GM12878 (cell line): ENCODE data around the gene LRTM2. TPM values are rescaled to one million over a fixed set of nuclear protein-coding genes. Genes with fewer than 3 reads are reported as not detected.

ENCODE experiments used
- ATAC-seq: fragments of 200-7000 bp; cut with Tn5 transposase; 3 replicates; pipeline ENCODE4 v1.9.1; 2020; ENCODE audit warnings: mild to moderate bottlenecking, moderate library complexity
- BruUV-seq: library from RNA; stranded (reverse); fragments of 400-500 nt; replicated peaks from 2 replicates; lab custom pipeline; 2021; lab: Mats Ljungman, UMichigan
- CTCF ChIA-PET: fragments of 300-600 bp; sonication (Branson Sonifier 250); formaldehyde crosslinking; extraction: SDS; loops from one replicate; lab custom pipeline; 2021; ENCODE audit warnings: inconsistent platforms; lab: Yijun Ruan, JAX
- POLR2A ChIA-PET: fragments of 350-600 bp; formaldehyde crosslinking; extraction: SDS; loops from one replicate; lab custom pipeline; 2021; ENCODE audit warnings: inconsistent platforms; lab: Charles Lee
- RAD21 ChIA-PET: fragments of 300-600 bp; sonication (Branson Sonifier 250); formaldehyde crosslinking; loops from one replicate; lab custom pipeline; 2023; ENCODE audit warnings: antibody characterized with exemption; ENCODE audit not compliant: unreplicated experiment; lab: Charles Lee
- SMC1A ChIA-PET: fragments of 300-600 bp; sonication (Branson Sonifier 250); formaldehyde crosslinking; loops from one replicate; lab custom pipeline; 2023; ENCODE audit not compliant: unreplicated experiment, uncharacterized antibody; lab: Charles Lee
- DNase-seq: peaks from one replicate; pipeline ENCODE4 v3.0.0-alpha.2; 2011; ENCODE audit warnings: low read depth, low spot score
- FAIRE-seq: peaks from 3 replicates; lab custom pipeline; 2011; peaks lifted over from hg19 to GRCh38; lab: Jason Lieb, UNC
- H2AFZ ChIP-seq: 2 replicates; pipeline ENCODE4 v1.6.0; 2011; ENCODE audit warnings: low read depth, low read length, control low read depth; ENCODE audit not compliant: control insufficient read depth
- H3K27ac ChIP-seq: 2 replicates; pipeline ENCODE4 v1.5.1; 2011; ENCODE audit warnings: control low read depth; ENCODE audit not compliant: control insufficient read depth, insufficient read depth
- H3K27me3 ChIP-seq, 2 experiments: replicated peaks in 1 of 2; 2 replicates each; pipeline versions ENCODE4 v1.6.0 to v1.6.1; 2011; ENCODE audit warnings: low read length in 1 of 2; ENCODE audit not compliant: control insufficient read depth in 2 of 2, insufficient read depth in 2 of 2
- H3K36me3 ChIP-seq, 2 experiments: 2 replicates each; pipeline ENCODE4 v1.5.1; 2011; ENCODE audit warnings: low read length in 1 of 2; ENCODE audit not compliant: control insufficient read depth in 2 of 2, insufficient read depth in 2 of 2
- H3K4me1 ChIP-seq: 2 replicates; pipeline ENCODE4 v1.6.1; 2011; ENCODE audit warnings: mild to moderate bottlenecking, low read length, moderate library complexity, mixed read lengths; ENCODE audit not compliant: control insufficient read depth, insufficient read depth
- H3K4me2 ChIP-seq: 2 replicates; pipeline ENCODE4 v1.6.0; 2011; ENCODE audit warnings: control low read depth; ENCODE audit not compliant: control insufficient read depth, insufficient read depth
- H3K4me3 ChIP-seq: fragments of 200-600 bp; sonication (generic); 2 replicates; pipeline ENCODE4 v1.5.1; 2016
- H3K79me2 ChIP-seq: 2 replicates; pipeline ENCODE4 v1.6.0; 2011; ENCODE audit warnings: low read length; ENCODE audit not compliant: control insufficient read depth, insufficient read depth
- H3K9ac ChIP-seq: 2 replicates; pipeline ENCODE4 v1.8.0; 2011; ENCODE audit warnings: low read length, control low read depth, mixed read lengths; ENCODE audit not compliant: control insufficient read depth, insufficient read depth
- H3K9me3 ChIP-seq: replicated peaks from 3 replicates; pipeline ENCODE4 v1.5.1; 2011; ENCODE audit warnings: mild to moderate bottlenecking, low read length; ENCODE audit not compliant: control insufficient read depth, insufficient read depth
- H4K20me1 ChIP-seq: 2 replicates; pipeline ENCODE4 v1.6.0; 2011; ENCODE audit not compliant: control insufficient read depth, insufficient read depth
- ATF7 ChIP-seq: fragments of 450-650 bp; IDR thresholded peaks from 2 replicates; pipeline ENCODE4 v1.6.1; 2016; ENCODE audit warnings: low read depth, mild to moderate bottlenecking
- BACH1 ChIP-seq: fragments of 450-650 bp; IDR thresholded peaks from 2 replicates; pipeline ENCODE4 v1.6.1; 2017; ENCODE audit warnings: mild to moderate bottlenecking, borderline replicate concordance
- BMI1 ChIP-seq: fragments of 450-650 bp; IDR thresholded peaks from 2 replicates; pipeline ENCODE4 v1.6.1; 2016; ENCODE audit warnings: mild to moderate bottlenecking, moderate library complexity, borderline replicate concordance
- BRCA1 ChIP-seq: IDR thresholded peaks from 2 replicates; pipeline ENCODE4 v1.6.1; 2011; ENCODE audit warnings: low read depth, low read length, improper control_type of control experiment
- CEBPB ChIP-seq, 2 experiments: fragments of 150-350 bp in 1 of 2; IDR thresholded peaks; 2 replicates each; pipeline ENCODE4 v1.6.1; 2012 to 2014; ENCODE audit warnings: low read depth in 2 of 2, low read length in 2 of 2, borderline replicate concordance in 1 of 2, inconsistent platforms in 1 of 2
- HCFC1 ChIP-seq: fragments of 150-350 bp; IDR thresholded peaks from 2 replicates; pipeline ENCODE4 v1.6.1; 2014; ENCODE audit warnings: low read length
- IKZF2 ChIP-seq, 2 experiments: fragments of 450-650 bp; IDR thresholded peaks; 2 replicates each; pipeline ENCODE4 v1.6.1; 2017; ENCODE audit warnings: mild to moderate bottlenecking in 2 of 2, moderate library complexity in 2 of 2
- MXI1 ChIP-seq: fragments of 150-350 bp; IDR thresholded peaks from 2 replicates; pipeline ENCODE4 v1.6.1; 2011; ENCODE audit warnings: low read depth, mild to moderate bottlenecking, inconsistent platforms, low read length, improper control_type of control experiment
- NR2C1 ChIP-seq: fragments of 450-650 bp; IDR thresholded peaks from 2 replicates; pipeline ENCODE4 v1.6.1; 2017; ENCODE audit warnings: antibody characterized with exemption, mild to moderate bottlenecking, moderate library complexity
- PML ChIP-seq: IDR thresholded peaks from 2 replicates; pipeline ENCODE4 v1.6.1; 2012; ENCODE audit warnings: low read length, inconsistent platforms
- REST ChIP-seq: IDR thresholded peaks from 2 replicates; pipeline ENCODE4 v1.6.1; 2012; ENCODE audit warnings: mild to moderate bottlenecking, low read depth, low read length
- SPI1 ChIP-seq: IDR thresholded peaks from 2 replicates; pipeline ENCODE4 v1.6.1; 2011; ENCODE audit warnings: low read depth, mild to moderate bottlenecking, low read length, moderate library complexity, borderline replicate concordance; ENCODE audit not compliant: insufficient read depth
- SREBF1 ChIP-seq: IDR thresholded peaks from 2 replicates; pipeline ENCODE4 v1.6.1; 2012; ENCODE audit warnings: mild to moderate bottlenecking, low read length
- STAT1 ChIP-seq: fragments of 450-650 bp; conservative IDR thresholded peaks from 2 replicates; pipeline ENCODE4 v1.6.1; 2014; ENCODE audit warnings: antibody characterized with exemption, mild to moderate bottlenecking
- ZNF217 ChIP-seq: fragments of 450-650 bp; IDR thresholded peaks from 2 replicates; pipeline ENCODE4 v1.6.1; 2017; ENCODE audit warnings: antibody characterized with exemption, mild to moderate bottlenecking
- WGBS: methylation state at CpG from one replicate; pipeline ENCODE4 v1.1.6; 2016; ENCODE audit warnings: low lambda C conversion rate; ENCODE audit not compliant: insufficient replicate concordance, insufficient coverage; ENCODE audit errors: missing lambda C conversion rate; 5-methylcytosine and 5-hydroxymethylcytosine counted together
- in situ Hi-C: fragments of 300-500 bp; cut with MboI; formaldehyde crosslinking; loops from 9 replicates; pipeline ENCODE4 v1.14.3; 2018; ENCODE audit warnings: mixed read lengths
- intact Hi-C: fragments of 100-400 bp; cut with micrococcal nuclease; formaldehyde crosslinking; loops from one replicate; pipeline ENCODE4 v1.14.2; 2022; ENCODE audit not compliant: unreplicated experiment
- polyA plus RNA-seq, 11 experiments: library from polyadenylated mRNA; depleted of rRNA in 4 of 11; unstranded in 6 of 11; stranded (reverse) in 5 of 11; fragments of >200 nt; fragmentation: Nextera tagmentation in 4 of 11; fragmentation: Illumina TruSeq in 1 of 11; extraction: Ambion mirVana in 4 of 11; extraction: Trizol in 1 of 11; gene quantifications; 1 replicate in 1 of 11; 2 replicates in 10 of 11; pipeline versions ENCODE4 v1.2.1 to v1.2.3, GENCODE V29; 2011 to 2016; ENCODE audit warnings: inconsistent platforms in 2 of 11, missing spikeins in 2 of 11, low read depth in 1 of 11
- total RNA-seq, 4 experiments: library from RNA; depleted of rRNA in 3 of 4; stranded (reverse); fragments of >200 nt in 3 of 4; fragmentation: Illumina TruSeq in 1 of 4; extraction: Trizol in 1 of 4; gene quantifications; 2 replicates each; pipeline versions ENCODE4 v1.2.1 to v1.2.3, GENCODE V29; 2013 to 2021
- TF ChIP-seq, protein P1 (sequence below): fragments of 450-650 bp; IDR thresholded peaks from 2 replicates; pipeline ENCODE4 v1.6.1; 2017; ENCODE audit warnings: low read depth, mild to moderate bottlenecking, moderate library complexity

The LRTM2 gene
- total and polyA plus RNA-seq, 10 of the 15 experiments (the other 5 are each of a cell fraction or from before 2014, with no cell fraction given) = 0.05 TPM; not detected in 9

GRCh38 chr12:1820896-1821291, 529 bp downstream of the LRTM2 start:
- H3K9me3 ChIP-seq = no peaks in the 10 kb centered on the region
- BruUV-seq = no TSS peak
- RAD21 ChIA-PET = no interaction called here
- no peak overlapping the region for H2AFZ ChIP-seq
- H3K4me2 ChIP-seq = no peak overlapping the region
- H4K20me1 ChIP-seq = no peaks in the 10 kb centered on the region
- FAIRE-seq (no peak), ATAC-seq (no peak), DNase-seq (no peak)
- SMC1A ChIA-PET = interaction anchor here (1.4 kb wide), 1 partner anchor 119 kb away, joined by 6 read pairs; no protein-coding TSS in a partner anchor
- no peaks in the 10 kb centered on the region for H3K36me3 ChIP-seq
- no peak overlapping the region for H3K9ac ChIP-seq
- no peaks in the 10 kb centered on the region for H3K4me1 ChIP-seq
- POLR2A ChIA-PET = no interaction called here
- CTCF ChIA-PET = no interaction called here
- intact Hi-C loops (no loop called here), in situ Hi-C loops (no loop called here)
- WGBS = 42% methylated on average over 11 of the region's 11 CpGs
- H3K79me2 ChIP-seq = no peaks in the 10 kb centered on the region
- peaks cover 8 to 11% of the 10 kb centered on the region in 2 experiments; a peak in 3 of 4 replicates for H3K27me3 ChIP-seq
- H3K4me3 ChIP-seq = no peak overlapping the region
- no peak overlapping the region for H3K27ac ChIP-seq
- TF ChIP-seq ATF7 = no peak
- TF ChIP-seq SPI1 = no peak
- TF ChIP-seq SREBF1 = no peak
- no peak for TF ChIP-seq ZNF217
- TF ChIP-seq NR2C1 = no peak
- TF ChIP-seq BMI1 = no peak
- TF ChIP-seq HCFC1 = no peak
- no peak for TF ChIP-seq BACH1
- TF ChIP-seq BRCA1 = no peak
- no peak for TF ChIP-seq MXI1
- TF ChIP-seq, protein P1, sequence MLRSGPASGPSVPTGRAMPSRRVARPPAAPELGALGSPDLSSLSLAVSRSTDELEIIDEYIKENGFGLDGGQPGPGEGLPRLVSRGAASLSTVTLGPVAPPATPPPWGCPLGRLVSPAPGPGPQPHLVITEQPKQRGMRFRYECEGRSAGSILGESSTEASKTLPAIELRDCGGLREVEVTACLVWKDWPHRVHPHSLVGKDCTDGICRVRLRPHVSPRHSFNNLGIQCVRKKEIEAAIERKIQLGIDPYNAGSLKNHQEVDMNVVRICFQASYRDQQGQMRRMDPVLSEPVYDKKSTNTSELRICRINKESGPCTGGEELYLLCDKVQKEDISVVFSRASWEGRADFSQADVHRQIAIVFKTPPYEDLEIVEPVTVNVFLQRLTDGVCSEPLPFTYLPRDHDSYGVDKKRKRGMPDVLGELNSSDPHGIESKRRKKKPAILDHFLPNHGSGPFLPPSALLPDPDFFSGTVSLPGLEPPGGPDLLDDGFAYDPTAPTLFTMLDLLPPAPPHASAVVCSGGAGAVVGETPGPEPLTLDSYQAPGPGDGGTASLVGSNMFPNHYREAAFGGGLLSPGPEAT = no peak
- no peak for TF ChIP-seq PML
- no peak for TF ChIP-seq IKZF2 (IDR thresholded peaks at IDR 0.05)
- TF ChIP-seq REST = no peak
- no peak for TF ChIP-seq STAT1
- TF ChIP-seq CEBPB (IDR thresholded peaks at IDR 0.05; ENCODE audit: borderline replicate concordance in 1 of 2, low read depth in 2 of 2, low read length in 2 of 2) = no peak
